ENCODE data around the gene PIK3CA. TPM values are rescaled to one million over a fixed set of nuclear protein-coding genes. Genes with fewer than 3 reads are reported as not detected.

Gene PIK3CA
- total RNA-seq, 1 experiment from 2014 or later, result 12.0 TPM

DNA sequence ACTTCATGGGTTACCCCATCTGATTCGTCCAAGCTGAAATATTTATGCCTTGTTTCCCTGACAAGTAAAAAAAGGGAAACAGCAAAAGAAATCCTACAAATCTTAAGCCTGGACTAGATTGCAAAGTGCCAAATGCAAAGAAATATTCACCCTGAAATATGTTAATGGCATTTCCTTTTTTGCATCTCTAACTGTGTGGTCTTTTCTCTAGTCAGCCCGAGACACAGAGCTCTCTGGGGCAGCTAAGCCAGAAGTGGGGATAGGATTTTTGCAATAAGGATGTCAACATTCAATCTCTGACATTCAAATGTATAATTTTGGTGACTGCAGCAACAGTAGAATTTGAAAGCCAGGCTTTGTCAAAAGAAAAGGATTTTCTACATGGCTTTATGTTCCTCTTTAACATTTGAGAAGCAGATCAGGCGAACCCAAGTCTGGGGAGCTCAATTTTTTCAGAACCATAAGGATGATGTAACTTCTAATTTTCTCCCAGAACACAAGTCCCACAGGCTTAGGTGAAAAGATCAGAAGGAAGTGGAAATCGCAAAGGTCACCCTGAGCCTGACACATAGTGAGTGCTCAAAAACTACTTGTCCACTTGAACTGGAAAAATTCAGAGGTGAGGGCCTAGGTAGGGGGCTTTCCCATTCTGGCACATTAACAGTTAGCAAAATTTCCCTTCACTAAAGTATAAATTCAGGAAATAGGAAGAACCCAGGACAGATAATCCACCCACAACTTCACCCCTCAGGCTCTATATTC lies 131.0 kb downstream of the PIK3CA start:
- no peak overlapping the region for H3K4me2 ChIP-seq (ENCODE audit: insufficient read depth, insufficient read length, low read length)
- H2BK12ac ChIP-seq (ENCODE audit: insufficient read length, low read depth, low read length), result no peak overlapping the region
- no peak overlapping the region for H4K8ac ChIP-seq (replicated peaks; ENCODE audit: insufficient read length, low read depth, low read length)
- TF ChIP-seq, protein P1, sequence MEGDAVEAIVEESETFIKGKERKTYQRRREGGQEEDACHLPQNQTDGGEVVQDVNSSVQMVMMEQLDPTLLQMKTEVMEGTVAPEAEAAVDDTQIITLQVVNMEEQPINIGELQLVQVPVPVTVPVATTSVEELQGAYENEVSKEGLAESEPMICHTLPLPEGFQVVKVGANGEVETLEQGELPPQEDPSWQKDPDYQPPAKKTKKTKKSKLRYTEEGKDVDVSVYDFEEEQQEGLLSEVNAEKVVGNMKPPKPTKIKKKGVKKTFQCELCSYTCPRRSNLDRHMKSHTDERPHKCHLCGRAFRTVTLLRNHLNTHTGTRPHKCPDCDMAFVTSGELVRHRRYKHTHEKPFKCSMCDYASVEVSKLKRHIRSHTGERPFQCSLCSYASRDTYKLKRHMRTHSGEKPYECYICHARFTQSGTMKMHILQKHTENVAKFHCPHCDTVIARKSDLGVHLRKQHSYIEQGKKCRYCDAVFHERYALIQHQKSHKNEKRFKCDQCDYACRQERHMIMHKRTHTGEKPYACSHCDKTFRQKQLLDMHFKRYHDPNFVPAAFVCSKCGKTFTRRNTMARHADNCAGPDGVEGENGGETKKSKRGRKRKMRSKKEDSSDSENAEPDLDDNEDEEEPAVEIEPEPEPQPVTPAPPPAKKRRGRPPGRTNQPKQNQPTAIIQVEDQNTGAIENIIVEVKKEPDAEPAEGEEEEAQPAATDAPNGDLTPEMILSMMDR (conservative IDR thresholded peaks at IDR 0.05), result no peak
- H2BK5ac ChIP-seq (ENCODE audit: insufficient read length, low read length), result no peak overlapping the region
- H2BK120ac ChIP-seq (ENCODE audit: low read depth, low read length, poor library complexity, severe bottlenecking), result no peak overlapping the region
- no peak overlapping the region for H3K4me3 Mint-ChIP-seq
- no peak overlapping the region for H2BK15ac ChIP-seq (ENCODE audit: low read depth, low read length)
- H4K20me1 ChIP-seq (ENCODE audit: control insufficient read depth, insufficient read depth, insufficient read length), result no peaks in the 10 kb centered on the region
- no CpG with 5 or more reads among the region's 4 CpGs for WGBS (ENCODE audit: extremely low coverage, insufficient read length, low lambda C conversion rate)
- H3K4ac ChIP-seq (ENCODE audit: low read depth, low read length), result no peak overlapping the region
- no peak overlapping the region for H4K91ac ChIP-seq (ENCODE audit: insufficient read length, low read depth, low read length)
- H2BK20ac ChIP-seq (ENCODE audit: low read depth, low read length, poor library complexity, severe bottlenecking), result no peak overlapping the region
- no peak overlapping the region for H4K5ac ChIP-seq (ENCODE audit: insufficient read length, low read depth, low read length)
- no peaks in the 10 kb centered on the region for H3K79me2 ChIP-seq (ENCODE audit: insufficient read depth, low read length)
- H3K56ac ChIP-seq (ENCODE audit: insufficient read length, low read depth, low read length), result no peak overlapping the region
- H3K14ac ChIP-seq (ENCODE audit: insufficient read depth, low read length), result no peak overlapping the region
- H3K27ac Mint-ChIP-seq, result peak overlapping the region in 1 of 3 experiments; percentile 70; a peak in 1 of 7 replicates
- H3K27ac ChIP-seq (ENCODE audit: insufficient read length, low read depth, low read length), result no peak overlapping the region
- no peaks in the 10 kb centered on the region for H3K23me2 ChIP-seq (ENCODE audit: insufficient read length, low read depth, low read length, poor library complexity, severe bottlenecking)
- H3K18ac ChIP-seq (ENCODE audit: insufficient read length, low read depth, low read length), result no peak overlapping the region
- no peak overlapping the region for H2AK5ac ChIP-seq (ENCODE audit: insufficient read length, low read length)
- no peaks in the 10 kb centered on the region for H3K36me3 Mint-ChIP-seq (ENCODE audit: insufficient read depth in 1 of 3, low read depth in 3 of 3)
- H3K4me1 Mint-ChIP-seq, result peaks cover 5 to 7% of the 10 kb centered on the region in 2 experiments
- no peaks in the 10 kb centered on the region for H3K27me3 Mint-ChIP-seq (ENCODE audit: low read depth)
- no peak overlapping the region for H3T11ph ChIP-seq (ENCODE audit: low read length)
- H3K23ac ChIP-seq (ENCODE audit: insufficient read length, low read depth, low read length), result no peak overlapping the region
- no peaks in the 10 kb centered on the region for H3K9me3 Mint-ChIP-seq
- no peak overlapping the region for H3K9ac ChIP-seq (ENCODE audit: extremely low read depth, insufficient read length, low read length)
- no peak for DNase-seq
- no peaks in the 10 kb centered on the region for H3K27me3 ChIP-seq (ENCODE audit: insufficient read depth, low read length)
- H2AFZ ChIP-seq (ENCODE audit: low read length), result no peak overlapping the region
- no peaks in the 10 kb centered on the region; the same call in 1 of the 2 replicates for H3K4me1 ChIP-seq (ENCODE audit: insufficient read depth, low read length)
- H3K9me3 ChIP-seq (ENCODE audit: control insufficient read depth, low read depth, low read length), result no peaks in the 10 kb centered on the region
- no peaks in the 10 kb centered on the region for H3K79me1 ChIP-seq (ENCODE audit: insufficient read depth, low read depth, low read length, poor library complexity, severe bottlenecking)

Measured in H9 (cell line).